Stimulated activated CD4-positive, alpha-beta T cell treated with anti-CD3 and anti-CD28 coated beads, Interleukin-2, amount 100 ng/mL, for 4 hours (primary cell): ENCODE measurements around the gene COL6A1.

Experiments used
- DNase-seq: peaks from one replicate; pipeline ENCODE4 v3.0.0-alpha.2; 2020; ENCODE audit warnings: low read depth

Gene COL6A1

DNA sequence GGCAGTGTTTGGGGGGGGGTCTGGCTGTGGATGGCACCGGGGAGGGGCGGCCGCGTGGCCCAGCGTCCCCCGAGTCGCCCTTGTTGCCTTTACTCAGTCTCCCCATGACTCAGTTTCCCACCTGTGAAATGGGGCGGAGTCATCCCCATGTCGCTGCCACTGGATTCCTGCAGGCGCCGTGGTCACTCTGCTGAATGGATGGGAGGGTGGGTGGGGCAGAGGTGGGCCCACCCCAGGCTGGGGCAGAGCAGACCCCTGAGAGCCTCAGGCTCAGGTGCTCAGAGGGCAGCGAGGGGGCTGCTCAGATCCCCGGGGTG lies 2.0 kb downstream of the COL6A1 start:
- no peak for DNase-seq

DNA sequence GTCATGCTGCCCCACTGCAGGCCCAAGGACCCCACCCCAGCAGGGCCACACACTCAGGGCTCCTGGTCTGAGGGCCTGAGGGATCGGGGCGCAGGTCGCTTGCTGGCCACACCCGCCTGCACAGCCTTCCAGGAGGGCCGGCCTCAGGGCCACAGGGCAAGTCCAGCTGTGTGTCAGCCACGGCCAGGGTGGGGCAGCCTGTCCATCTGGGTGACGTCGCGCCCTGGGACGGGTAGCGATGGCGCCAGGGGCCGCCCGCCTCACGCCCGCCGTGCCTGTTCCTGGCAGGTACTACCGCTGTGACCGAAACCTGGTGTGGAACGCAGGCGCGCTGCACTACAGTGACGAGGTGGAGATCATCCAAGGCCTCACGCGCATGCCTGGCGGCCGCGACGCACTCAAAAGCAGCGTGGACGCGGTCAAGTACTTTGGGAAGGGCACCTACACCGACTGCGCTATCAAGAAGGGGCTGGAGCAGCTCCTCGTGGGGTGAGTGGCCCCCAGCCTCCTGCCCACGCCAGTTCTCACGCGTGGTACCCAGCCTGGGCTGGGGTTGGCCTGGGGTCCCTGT lies 2.5 kb downstream of the COL6A1 start:
- DNase-seq: no peak

DNA sequence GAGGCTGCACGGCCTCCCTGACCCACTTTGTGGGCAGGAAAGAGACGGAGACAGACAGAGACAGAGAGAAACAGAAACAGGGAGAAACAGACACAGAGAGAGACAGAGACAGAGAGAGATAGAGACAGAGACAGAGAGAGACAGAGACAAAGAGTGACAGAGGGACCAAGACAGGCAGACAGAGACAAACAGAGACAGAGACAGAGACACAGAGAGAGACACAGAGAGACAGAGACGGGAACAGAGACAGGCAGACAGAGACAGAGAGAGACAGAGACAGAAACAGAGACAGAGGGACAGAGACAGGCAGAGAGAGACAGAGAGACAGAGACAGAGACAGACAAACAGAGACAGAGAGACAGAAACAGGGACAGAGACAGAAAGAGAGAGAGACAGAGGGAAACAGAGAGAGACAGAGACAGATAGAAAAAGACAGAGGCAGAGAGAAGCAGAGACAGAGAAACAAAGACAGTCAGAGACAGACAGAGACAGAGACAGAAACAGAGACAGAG lies 3.1 kb downstream of the COL6A1 start:
- no peak for DNase-seq

DNA sequence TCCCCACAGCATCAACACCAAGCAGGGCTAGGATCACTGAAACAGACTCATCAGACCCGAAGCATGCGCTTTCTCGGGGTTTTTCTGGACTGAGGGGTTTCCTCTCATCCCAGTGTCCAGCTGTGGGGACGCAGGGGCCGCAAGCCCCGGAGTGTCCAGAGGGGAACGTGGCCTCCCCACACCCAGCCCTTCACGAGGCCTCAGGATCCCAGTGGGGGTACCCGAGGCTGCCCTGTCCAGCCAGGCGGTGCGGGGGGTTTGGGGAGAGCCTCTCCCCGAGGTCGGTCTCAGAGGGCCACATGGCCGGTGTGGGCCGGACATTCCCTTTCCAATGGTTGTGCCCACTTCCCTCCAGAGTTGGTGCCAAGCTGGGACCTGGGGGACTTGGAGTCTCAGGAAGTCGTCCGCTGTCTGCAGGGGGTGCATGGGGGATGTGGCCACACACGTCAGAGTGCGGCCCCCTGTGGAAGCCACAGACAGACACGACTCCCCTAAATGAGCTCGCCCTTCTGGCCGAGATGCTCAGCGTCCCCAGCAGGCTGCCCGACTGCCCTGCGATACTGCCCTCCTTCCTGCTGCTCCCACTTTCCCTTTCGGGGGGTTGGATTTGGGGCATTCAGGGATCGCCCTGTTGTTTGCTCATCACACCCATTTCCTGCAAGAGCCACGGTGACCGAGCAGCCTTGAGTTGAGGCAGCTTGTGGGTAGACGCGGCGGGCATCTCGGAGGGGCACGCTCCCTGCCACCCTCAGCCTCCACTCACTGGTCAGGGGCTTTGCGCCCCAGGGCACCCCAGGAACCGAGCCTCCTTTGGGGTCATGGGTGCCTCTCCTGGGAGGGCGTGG lies 4.1 kb downstream of the COL6A1 start:
- DNase-seq: no peak

DNA sequence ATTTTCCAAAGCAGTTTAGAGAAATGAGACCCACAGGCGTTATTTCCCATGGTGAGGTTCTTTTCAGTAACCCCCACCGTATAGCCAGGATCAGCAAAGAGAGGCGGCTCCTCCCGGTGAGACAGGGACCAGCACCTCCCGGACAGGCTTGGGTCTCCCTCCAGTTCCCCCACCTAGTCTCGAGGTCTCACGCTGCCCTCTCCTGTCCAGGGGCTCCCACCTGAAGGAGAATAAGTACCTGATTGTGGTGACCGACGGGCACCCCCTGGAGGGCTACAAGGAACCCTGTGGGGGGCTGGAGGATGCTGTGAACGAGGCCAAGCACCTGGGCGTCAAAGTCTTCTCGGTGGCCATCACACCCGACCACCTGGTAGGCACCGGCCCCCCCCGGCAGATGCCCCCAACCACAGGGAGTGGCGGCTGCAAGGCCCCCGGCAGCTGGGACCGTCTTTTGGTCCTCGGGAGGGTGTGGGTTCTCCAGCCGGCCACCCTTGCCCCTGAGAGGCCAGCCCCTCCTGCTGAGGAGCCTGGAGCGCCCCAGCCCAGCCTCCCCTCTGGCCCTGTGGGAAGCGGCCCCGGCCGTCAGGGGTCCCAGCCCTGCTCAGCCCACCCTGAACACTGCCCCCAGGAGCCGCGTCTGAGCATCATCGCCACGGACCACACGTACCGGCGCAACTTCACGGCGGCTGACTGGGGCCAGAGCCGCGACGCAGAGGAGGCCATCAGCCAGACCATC lies 4.9 kb downstream of the COL6A1 start:
- DNase-seq: no peak

DNA sequence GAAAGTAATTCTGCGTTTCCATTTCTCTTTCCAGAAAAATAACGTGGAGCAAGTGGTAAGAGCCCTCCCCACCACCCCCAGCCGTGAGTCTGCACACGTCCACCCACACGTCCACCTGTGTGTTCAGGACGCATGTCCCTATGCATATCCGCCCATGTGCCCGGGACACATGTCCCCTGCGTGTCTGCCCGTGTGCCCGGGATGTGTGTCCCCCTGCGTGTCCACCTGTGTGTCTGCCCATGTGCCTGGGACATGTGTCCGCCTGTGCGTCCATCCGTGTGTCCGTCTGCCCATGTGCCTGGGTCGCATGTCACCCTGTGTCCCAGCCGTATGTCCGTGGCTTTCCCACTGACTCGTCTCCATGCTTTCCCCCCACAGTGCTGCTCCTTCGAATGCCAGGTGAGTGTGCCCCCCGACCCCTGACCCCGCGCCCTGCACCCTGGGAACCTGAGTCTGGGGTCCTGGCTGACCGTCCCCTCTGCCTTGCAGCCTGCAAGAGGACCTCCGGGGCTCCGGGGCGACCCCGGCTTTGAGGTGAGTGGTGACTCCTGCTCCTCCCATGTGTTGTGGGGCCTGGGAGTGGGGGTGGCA lies 5.6 kb downstream of the COL6A1 start:
- DNase-seq: no peak

DNA sequence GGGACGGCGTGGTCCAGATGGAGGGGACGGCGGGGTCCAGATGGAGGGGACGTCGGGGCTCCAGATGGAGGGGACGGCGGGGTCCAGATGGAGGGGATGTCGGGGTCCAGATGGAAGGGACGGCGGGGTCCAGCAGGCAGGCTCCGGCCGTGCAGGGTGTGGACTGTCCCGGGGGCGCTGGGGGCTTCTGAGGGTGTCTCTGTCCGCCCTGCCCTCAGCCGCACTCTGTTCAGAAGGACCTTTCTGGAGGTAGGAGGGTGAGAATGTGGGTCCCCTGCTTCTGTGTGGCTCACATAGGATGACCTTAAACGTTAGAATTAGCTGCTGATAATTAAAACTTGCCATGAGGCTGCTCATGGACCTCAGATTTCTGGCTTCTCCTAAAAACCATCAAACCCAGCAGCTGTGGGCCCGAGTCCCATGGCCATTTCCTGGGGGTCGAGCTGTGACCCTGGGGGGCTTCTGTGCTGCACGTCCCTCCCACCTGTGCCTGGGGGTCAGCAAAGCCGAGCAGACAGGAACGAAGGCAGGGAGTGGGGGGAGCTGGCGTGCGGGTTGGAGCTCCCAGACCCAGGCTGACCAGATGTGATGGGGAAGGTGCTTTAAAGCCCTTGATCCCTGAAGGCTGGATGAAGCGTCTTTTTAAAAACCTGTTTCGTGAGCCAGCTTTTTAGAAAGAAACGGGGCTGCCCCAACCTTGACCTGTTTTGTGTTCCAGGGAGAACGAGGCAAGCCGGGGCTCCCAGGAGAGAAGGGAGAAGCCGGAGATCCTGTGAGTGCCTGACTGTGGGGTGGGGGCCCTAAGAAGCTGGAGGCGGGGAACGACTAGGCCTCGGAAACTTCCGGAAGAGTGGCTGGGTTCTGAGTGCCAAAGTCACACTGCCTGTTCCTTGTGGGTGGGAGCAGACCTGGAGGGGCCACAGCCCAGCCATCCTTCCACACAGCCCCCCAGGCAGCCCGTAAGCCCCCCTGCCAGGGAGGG lies 7.1 kb downstream of the COL6A1 start:
- DNase-seq: no peak

DNA sequence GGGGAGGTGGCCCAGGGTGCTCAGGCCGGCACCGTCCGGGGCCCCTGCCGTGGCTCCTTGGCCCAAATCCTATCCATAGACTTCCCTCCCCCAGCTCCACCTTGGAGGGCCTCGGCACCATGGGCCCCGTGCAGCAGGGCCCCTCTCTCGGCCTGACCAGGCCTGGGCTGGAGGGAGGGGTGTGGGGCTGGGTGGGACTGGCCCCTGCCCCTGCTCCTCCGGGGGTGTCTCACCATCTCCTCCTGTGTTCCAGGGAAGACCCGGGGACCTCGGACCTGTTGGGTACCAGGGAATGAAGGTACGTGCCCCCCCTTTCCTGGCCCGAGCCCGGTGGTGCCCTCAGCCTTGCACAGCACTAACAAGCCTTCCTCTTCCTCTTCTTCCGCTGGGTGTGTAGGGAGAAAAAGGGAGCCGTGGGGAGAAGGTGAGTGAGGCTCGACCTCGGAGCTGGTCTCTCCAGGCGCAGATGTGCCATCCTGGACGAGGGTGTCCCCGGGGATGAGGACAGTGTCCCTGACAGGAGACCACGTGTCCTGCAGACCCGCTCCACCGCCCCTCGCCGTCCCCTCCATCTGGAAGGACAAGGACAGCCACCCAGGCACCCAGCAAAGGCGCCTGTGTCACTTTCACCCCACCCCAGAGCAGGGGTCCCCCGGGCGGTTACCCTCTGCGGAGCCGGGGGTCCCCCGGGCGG lies 7.9 kb downstream of the COL6A1 start:
- DNase-seq: no peak

DNA sequence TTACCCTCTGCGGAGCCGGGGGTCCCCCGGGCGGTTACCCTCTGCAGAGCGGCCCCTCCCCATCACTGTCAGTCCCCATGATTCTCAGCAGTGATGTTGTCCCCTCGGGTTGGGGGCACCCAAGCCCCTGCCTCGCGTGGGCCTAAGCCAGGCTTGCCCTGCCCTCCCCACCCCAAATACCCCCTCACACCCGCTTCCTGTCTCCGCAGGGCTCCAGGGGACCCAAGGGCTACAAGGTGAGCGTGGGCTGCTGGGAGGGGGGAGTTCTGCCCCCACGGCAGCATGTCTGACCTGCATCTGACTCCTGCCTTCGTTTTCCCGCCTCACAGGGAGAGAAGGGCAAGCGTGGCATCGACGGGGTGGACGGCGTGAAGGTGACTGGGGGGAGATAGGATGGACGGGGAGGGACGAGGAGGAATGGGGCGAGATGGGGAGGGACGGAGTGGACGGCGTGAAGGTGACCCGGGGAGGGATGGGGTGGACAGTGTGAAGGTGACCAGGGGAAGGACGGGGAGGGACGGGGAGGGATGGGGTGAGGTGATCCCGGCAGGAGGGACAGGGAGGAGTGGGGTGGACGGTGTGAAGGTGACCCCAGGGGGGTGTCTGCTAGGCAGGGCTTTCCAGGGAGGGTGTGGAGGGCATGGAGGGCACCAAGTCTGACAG lies 8.6 kb downstream of the COL6A1 start:
- no peak for DNase-seq

DNA sequence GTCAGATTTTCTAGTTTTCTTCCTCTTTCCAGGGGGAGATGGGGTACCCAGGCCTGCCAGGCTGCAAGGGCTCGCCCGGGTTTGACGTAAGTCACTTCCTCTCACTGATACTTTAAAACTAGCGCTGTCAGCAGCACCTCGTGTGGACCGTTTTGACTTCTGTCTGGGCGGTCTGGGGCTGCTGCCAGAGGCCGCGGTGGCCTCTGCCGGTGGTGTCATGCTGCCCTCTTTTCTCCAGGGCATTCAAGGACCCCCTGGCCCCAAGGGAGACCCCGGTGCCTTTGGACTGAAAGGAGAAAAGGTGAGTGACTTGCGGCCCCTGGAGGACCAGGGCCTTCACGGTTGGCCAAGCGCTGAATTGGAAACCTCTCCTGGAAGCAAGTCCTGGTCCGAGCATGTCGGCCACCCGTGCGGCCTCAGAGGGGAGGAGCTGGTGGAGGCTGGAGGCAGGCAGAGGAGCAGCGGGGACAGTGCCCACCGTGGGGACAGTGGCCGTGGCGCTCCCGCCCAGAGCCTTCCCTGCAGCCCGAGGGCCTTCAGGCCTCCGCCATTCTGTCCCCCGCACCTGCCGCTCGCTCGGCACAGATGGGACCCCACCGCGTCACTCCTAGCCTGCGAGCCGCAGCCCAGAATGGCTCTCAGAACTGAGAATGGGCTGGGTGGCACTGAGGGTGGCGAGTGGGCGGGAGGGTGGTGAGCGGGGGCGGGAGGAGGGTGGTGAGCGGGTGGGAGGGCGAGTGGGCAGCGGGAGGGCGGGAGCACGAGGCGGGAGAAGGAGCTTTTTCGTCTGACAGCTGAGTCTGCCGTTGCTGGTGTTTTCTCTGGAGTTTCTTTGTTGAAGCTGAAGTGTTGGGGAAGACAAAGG lies 9.4 kb downstream of the COL6A1 start:
- no peak for DNase-seq

DNA sequence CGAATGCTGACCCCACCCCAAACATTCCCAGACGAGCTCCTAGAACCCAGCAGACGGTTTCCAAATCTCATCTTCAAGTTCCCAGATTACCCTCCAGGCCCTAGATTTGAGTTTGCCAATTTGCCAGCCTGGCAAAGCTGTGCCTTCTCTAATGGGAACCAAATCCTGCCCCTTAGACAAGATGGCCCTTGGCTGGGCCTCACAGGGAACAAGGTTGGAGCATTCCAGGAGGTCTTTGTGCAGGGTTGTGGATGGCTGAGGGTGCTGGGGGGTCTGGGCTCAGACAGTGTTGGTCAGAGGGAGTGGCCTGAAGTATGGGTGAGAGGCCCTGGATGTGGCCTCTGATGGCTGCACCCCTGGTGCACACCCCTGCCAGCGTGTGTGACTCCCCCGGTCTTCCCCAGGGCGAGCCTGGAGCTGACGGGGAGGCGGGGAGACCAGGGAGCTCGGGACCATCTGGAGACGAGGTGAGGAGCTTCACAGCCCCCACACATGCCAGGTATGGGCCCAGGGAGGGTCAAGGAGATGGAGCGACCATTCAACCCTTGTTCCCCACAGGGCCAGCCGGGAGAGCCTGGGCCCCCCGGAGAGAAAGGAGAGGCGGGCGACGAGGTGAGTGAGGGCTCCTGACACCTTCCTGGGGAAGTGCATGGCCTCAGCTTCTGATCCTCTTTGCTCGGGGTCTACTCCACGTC lies 10.2 kb downstream of the COL6A1 start:
- no peak for DNase-seq

DNA sequence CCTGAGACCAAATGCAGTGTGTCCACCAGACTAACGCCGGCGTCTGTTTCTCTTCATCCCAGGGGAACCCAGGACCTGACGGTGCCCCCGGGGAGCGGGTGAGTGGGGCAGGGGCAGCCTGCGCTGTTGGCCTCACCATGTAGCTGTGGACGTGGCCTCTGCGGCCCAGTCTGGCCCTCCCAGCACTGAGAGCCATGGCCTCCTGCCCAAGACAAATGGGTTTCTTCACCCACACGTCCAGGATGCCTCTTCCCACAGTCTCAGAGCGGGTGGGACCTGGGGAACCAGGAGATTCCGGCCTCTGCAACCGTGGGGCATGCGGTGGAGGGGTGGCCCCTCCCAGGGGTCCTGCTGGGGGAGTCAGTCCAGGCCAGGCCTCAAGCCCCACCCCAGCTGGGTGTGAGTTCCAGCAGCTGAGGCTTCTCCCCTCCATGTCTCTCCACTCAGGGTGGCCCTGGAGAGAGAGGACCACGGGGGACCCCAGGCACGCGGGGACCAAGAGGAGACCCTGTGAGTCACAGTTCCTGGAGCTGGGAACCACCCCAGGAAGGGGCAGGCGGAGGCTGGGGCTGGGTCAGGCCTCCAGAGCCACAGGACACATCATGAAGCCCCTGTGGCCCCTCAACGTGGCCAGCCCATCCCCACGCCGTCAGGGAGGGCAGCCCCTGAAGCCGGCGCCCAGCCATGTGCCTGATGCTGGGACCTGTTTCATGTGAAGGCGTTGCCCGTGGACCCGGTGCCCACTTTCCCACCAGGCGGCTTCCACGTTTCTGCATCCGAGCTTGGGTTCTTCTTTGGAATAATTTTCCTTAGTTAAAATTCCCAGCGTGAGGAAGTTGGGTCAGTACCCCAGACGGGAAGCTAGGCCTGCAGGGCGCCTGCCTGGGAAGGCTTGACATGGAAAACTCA lies 11.0 kb downstream of the COL6A1 start:
- DNase-seq: no peak

DNA sequence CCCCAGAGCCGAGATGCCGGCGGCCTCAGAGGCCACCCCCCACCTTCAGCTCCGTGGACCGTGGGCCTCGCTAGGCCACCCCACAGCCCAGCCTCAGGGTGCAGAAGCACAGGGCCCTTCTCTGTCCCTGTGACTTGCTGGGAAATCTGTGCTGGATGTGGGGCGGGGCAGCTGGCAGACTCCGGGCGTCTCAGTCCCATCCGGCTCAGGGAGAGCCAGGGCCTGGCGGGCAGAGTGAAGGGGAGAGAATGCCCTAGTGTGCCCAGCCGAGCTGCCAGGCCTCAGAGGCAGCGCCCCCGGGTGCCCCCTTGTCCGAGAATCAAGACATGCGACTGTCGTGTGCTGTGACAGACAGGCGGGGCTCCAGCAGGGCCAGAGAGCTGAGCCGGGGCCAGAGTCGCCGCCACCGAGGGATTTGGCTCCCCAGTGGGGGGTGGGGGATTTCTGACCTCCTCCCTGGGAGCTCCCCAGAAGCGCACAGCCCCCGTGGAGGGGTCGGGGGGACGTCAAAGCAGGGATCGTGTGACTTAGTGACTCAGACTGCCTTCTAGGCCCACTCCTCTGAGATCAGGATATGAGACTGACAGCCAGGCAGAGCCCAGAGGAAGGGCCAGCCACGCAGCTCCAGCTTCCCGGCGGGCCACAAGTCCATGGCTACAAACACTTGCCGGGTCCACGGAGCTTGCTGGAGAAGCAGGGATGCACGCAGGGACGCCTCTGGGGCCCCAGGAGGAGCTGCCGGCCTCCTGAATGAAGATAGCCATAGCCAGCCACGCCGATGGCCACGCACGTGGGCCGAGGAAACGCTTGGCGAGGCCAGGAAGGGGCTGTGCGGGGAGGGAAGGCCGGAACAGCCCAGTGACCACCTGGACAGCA lies 11.9 kb downstream of the COL6A1 start:
- no peak for DNase-seq

DNA sequence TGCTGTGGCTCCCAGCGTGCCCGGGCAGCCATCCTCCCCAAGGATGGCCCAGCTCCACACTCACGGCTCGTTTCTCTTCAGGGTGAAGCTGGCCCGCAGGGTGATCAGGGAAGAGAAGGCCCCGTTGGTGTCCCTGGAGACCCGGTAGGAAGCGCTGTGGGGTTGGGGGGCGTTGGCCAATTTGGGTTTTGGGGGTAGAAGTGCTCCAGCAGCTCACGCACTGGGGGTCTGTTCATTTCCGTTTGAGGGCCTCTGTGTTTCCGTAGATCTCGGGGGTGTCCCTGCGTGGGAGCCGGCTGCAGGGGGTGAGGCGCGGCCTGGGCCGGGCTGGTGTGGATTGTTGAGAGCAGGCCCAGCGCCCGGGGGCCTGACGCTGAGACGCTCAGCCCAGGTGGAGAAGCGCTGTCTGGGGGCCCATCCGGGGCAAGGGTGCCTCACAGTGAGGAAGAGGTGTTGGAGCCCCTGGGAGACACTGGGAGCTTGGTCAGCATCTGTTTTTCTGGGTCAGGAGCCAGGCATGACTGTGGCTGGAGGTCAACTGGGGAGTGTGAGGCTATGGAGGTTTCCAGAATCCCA lies 12.6 kb downstream of the COL6A1 start:
- no peak for DNase-seq

DNA sequence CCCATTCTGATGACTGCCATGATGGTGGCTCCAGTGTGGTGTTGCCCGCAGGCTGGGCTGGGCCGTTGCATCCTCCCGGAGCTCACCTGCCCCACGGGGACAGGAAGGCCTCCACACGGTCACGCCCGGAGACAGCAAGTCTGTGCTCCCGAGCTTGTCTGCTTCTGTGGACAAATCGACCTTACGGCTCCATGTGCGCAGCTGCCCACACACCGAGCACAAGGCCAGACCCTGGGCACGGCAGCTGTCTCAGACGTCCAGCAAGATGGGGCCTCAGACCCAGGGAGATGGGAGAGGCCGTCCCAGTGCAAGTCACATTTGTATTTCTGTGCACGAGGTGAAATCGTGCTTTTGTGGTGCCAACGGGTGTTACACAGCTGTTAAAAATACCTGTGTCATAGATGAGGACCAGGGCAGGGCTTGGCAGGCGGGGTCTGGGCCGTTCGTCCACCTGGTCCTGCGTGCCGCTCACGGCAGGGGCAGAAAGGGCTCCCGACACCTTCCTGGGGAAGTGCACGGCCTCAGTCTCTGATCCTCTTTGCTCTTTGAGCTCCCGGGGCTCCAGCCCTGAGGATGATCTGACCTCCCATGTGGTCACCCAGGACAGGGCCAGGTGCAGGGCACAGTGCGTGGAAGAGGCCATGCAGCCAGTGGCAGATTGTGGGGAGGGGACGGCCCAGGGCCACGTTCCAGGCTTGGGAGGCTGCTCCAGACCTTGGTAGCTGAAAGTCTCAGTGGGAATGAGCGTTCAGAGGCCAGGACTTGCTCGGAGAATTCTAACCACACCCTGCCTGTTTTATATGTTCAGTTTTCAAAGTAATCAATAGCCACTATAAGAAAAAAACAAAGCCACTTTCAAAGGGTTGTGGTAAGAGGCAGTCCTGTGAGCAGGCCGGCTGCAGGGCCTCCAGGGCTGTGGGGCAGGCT lies 13.5 kb downstream of the COL6A1 start:
- no peak for DNase-seq
